Nucleus accumbens (tissue), 56 donors: ENCODE data around the gene OPALIN.

ENCODE experiments used
- DNase-seq, 56 donors: peaks; one replicate each; lab custom pipeline; 2025; lab: John Stamatoyannopoulos, UW

Gene OPALIN

DNA sequence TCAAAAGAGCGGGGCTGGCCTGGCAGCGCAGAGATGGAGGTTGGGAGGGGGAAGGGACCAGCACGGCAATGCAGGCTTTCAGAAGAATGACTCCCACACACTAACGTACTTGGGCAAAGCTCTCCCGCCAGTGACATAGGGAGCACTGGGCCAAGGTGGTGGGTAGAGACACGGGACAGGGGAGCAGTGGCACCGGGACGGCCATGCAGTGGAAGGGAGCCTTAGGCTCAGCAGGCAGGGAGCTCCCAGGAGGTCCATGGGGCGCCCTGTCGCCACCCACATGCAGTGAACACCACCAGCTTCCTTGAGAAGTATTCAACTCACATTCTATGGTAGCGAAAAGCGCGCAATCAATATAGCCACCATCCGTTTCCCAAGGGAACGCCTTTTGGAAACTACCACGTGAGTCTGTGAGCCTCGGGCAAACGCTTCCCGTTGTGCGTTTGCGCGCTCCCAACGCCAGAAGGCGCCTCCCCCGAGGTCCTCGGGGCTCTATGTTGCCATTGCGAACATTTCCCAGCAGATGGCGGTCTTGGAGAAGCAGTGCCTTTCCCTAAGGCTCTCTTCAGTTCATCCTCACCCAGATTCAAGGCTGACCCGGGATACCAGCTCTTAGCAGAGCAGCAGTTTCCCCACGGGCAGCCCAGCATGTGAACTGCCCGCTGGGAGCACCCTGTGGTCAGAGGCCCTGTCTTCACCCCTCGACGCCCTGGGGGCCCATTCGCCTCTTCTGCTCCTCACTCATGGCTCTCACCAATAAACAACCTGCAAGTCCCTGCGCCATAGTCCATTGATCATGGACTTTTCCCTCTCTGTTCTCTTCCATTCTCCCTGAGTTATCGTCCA lies 16.4 kb upstream of the OPALIN start:
- DNase-seq, result peak; percentile 17 to 96 (median 84)

DNA sequence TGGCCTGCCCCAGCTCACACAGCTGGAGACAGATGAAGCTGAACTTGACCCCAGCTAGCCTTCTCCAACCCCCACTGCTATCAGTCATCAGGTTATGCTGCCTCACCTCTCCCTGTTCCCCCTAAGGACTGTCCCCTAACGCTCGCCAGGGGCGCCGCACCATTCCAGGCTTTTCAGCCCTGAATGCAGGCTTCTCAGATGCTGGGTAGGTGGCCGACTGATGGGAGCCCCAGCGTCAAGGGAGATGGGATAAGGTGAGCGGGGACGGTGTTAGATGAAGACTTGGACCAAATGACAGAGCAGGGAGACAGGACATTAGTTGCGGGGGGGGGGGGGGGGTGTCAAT lies 15.8 kb upstream of the OPALIN start:
- peak in 10 of 56 donors; percentile 20 to 55 (median 39) for DNase-seq

DNA sequence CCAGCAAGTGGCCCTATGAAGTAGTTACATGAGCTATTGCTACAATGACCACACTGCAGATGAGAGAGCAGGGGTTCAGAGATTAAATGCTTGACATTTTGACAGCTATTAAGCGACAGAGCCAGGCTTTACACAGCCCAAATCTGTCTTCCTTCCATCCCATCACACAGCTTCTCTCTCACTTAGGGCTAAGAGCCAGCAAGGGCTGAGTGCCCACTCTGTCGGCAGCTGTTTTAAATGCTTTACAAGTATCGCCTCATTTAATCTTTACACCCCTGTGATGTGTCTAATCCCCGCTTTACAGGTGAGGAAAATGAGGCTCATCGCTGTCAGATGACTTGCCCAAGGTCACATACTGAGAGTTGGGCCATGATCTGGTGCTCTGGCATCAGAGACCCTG lies 15.2 kb upstream of the OPALIN start:
- DNase-seq, result no peak

DNA sequence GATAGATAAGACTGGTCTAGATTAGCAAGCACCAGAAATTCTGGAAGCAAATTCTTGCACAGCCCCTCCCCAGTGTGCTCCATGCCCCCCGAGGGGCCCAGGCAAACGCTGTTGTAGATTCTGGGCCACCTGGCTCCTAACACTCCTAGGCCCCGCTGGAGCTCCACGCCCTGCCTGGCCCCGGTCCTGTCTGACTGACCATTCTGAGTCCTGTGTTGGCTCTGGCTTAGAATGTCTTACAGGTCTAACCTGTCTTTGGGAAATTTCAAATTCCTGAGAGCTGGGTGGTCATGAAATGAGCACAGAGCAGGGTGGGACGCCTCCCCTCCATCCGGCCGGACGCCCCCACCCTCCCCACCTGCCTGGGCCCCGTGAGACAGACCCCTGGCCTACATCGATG lies 12.6 kb upstream of the OPALIN start:
- DNase-seq, result no peak

DNA sequence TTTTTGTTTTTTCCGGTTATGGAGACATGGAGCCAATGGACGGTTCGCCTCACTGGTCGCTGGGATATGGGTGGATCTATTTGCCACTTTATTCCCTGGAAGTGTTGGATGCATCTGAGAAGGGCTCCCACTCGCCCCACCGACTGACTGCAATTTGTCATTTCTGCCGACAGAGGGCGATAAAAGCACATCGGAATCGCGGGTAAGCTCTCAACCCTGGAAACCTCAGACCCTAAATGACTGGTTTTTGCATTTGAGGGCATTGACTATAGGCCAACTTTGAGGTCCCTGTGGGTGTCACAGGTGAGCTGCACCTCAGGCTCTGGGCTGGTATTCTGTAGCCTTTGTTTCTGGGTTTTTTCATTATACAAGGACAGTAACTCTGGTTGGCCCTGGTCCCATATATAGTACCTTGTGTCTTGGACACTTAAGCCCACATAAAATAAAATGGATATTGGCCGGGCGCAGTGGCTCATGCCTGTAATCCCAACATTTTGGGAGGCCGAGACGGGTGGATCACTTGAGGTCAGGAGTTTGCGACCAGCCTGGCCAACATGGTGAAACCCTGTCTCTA lies 11.9 kb upstream of the OPALIN start:
- peak in 39 of 56 donors; percentile 9 to 73 (median 30) for DNase-seq

DNA sequence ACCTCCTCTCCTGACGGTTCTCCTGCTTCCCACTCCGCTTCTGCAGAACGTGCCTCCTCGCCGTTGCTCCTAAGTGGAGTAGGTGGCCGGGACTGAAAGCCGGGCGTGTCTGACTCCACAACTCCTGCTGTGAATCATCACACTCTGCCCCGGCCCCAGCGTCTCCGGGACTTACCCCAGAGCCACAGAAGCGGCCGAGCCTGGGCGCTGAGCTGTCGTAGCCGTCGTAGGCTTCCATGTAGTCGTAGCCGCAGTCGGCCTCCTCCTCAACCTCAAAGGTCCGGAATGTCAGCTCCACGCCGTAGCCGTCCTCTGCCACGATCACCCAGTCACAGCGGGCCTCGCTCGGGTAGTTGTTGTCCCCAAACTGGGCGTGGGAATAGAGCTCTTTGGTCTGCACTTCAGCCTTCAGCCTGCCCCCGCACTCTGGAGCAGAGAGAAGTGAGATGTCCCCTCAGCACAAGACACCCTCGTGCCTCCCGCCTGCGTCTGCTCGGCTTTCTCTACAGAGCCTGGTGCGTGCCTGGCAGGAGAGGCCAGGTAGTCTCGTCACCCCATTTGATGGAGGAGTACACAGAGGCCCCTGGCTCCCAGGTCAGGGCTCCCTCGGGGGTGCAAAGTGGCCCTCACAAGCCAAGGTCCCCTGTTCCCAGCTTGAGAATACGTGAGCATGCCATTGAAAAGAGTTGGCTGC lies 11.2 kb upstream of the OPALIN start:
- DNase-seq, result peak in 3 of 56 donors; percentile 6 to 31 (median 8)

DNA sequence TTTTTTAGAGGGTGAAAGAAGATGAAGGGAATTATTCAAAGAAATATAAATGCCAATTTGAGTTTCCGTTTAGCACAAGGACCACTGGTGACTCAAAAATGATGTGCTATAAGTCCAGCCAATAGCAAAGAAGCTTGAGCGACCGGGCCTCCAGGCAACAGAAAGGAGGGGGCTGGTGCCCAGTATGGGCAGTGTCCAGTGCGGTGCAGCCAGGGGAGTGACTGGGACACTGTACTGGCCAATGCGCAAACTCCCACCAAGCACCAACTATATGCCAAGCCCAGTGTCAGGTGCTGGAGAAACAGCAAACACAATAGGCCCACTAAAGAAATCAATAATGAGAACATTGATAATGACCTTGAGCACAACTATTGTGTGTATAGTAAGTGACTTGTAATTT lies 10.2 kb upstream of the OPALIN start:
- DNase-seq, result peak in 4 of 56 donors; percentile 9 to 27 (median 20)

DNA sequence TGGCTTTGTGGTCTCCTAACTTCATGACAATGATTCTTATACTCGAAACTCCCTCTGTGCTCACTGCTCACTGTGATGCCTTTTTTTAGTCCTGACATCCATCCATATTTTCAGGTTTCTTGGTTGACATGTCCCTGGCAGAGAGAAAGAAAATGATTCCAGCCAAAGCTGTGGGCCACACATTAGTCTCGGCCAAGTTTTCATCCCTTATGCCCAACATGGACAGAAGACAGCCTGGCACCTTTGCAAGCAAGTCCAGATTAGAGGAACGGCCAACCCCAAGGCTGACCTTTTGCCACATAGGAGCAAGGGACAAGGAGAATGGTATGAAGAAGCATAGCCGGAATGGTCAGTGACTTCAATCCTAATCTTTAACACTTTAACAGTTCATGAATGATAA lies 8.7 kb upstream of the OPALIN start:
- DNase-seq, result no peak

DNA sequence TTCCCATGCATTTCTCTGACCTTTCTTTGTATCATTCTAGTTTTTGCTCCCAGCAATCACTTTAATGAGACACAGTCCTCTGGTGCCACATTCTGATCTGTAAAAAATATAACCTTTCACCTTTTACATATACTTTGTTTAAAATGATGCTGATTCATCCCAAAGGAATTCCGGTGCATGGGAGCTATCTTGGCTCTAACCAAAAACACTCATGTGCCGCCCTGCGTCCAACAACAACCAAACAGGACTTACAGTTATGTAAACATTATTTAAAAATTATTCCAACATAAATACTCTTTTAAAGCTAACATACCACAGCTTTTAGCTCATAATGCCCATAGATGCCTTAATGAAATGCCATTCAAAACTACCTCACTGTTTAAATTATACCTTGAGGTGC lies 7.7 kb upstream of the OPALIN start:
- DNase-seq, result no peak

DNA sequence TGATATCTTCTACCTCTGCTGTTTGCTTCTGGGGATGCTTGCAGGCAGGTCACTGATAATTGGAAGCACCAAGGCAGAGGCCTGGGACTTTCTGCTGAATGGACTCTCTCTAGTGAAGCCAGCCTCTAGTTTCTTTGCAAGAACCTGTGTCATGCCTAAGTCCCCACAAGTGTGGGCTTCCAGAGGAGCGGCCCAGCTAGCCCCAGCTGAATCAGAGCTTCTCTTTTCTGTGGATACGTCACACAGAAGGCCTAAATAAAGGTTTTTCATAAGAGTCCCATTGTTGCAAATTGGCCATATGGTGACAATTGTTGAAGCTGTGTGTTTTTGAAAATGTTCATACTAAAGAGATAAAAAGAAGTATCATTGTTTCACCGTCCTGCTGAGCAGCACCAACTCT lies 6.8 kb upstream of the OPALIN start:
- peak in 15 of 56 donors; percentile 12 to 43 (median 25) for DNase-seq

DNA sequence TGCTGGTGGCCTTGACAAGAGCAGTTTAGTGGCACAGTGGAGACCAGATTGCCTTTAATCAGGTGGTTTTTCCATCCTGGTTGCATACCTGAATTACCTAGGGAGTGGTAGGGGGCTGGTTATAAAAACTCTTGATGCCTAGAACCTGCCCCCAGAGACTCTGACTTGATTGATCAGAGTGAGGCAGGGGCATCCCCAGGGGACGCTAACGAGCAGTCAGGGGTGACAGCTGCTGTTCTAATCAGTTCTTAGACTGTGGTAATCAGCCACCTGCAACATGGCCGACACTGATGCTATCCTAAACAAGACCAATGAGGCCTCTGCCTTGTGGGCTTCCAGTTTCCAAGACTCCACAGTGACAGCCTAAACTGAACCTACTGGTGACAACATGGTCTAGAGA lies 2.0 kb upstream of the OPALIN start:
- DNase-seq, result no peak

DNA sequence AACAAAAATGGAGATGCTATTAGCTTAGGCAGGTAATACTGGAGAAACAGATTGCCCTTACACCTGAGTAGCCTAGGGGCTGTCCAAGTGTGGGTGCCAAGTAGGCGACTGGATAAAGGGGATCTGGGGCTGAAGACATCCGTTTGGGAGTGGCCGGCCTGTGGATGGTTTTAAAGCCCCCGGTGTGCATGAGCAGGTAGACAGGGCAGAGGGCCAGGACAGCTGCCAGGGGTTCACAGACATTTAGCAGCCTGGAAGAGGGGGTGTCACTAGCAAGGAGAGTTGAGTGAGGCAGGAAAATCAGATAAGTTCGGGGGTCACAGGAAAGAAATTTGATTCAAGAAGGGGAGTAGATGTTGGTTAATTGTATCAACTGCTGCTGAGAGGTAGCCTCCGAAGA lies 1.5 kb upstream of the OPALIN start:
- DNase-seq, result no peak

DNA sequence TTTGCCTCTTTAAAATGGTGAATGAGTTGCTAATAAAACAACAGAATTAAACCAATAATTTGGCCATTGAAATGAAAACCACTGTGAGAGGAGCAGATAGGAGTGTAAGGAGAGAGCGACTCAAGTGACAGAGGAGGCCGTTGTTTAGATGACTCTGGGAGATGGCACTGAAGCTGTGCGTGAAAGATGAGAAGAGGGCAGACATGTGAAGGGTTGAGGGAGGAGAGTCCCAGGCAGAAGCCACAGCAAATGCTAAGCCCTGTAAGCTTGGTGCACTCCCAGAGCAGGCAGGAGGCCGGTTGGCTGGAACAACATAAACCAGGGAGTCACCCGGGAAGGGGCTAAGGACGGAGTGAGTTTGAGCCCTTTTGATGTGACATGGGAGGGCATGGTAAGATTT lies 814 bp upstream of the OPALIN start:
- DNase-seq, result peak in 4 of 56 donors; percentile 17 to 49 (median 32)

DNA sequence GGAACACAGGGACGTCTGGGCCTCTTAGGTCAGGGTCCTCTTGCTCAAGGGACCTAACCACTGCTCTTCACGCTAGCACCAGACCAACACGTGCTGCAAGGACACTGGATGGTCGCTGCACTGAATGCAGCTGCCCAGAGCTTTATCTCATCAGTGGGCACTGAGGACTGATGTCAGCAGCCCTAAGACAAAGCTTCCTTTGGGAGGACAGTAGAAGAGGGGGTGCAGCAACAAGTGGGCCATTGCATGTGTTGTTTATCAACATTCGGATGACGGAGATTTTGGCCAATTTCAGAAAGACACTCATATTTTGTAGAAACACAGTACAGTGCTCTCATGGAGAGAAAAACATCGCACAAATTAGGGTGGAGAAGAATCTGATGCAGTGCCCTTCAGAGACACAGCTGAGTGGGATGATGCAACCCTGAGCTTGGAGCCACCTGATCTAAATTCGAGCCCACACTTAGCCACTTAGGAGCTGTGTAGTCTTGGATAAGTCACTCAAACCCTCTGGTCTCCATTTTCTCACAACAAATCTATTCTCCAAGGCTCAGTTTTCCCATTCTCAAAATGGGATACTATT lies 1.7 kb downstream of the OPALIN start:
- peak in 49 of 56 donors; percentile 31 to 92 (median 73) for DNase-seq

DNA sequence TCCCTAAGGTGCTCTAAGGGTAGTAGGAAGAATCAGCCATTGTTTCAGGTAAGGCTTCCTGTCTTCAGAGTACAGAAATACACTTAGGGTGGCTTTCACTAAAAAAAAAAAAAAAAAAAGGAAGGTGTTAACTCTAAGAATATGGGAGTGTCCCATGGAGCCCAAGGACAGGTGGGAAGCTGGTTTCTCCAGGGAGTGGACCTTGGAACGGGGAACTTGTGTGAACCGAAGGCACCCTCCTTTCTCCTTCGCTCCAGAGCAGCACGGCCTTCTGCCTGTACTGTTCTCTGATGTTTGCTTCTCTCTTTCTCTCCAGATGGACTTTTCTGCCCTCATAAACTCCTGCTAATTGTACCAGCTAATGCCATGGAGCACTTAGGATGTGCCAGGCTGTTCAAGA lies 6.2 kb downstream of the OPALIN start:
- no peak for DNase-seq

DNA sequence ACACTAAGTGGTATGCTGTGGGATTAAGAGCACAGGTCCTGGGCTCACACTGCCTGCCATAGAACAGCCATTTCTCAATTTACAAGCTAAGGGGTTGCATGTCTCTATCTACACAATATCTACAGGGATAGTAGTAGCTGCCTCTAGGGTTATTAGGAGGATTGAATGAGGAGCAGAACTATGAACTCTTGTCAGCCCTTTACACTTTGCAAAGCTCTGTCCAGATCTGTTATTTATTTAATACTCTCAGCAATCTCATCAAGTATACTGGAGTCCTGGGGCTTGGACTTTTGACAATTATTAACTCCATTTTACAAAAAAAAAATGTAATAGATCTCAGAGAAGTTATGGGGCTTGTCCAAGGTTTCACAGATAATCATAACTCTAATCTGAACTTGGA lies 6.8 kb downstream of the OPALIN start:
- no peak for DNase-seq

DNA sequence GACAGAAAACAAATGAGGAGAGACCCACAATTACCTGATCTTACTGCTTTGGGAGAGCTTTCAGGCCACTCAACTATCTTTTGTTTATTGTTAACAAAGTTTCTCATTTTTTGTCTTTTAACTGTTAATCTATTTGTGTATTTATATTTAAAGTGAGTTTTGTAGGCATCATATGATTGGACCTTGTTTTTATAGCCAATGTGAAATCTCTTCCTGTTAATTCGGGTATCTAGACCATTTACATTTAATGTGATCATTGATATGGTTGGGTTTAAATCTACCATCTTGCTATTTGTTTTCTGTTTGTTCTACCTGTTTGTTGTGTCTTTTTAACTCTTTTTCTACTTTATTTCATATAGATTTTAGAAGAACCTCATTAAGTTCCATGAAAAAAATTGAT lies 12.5 kb downstream of the OPALIN start:
- DNase-seq, result no peak

DNA sequence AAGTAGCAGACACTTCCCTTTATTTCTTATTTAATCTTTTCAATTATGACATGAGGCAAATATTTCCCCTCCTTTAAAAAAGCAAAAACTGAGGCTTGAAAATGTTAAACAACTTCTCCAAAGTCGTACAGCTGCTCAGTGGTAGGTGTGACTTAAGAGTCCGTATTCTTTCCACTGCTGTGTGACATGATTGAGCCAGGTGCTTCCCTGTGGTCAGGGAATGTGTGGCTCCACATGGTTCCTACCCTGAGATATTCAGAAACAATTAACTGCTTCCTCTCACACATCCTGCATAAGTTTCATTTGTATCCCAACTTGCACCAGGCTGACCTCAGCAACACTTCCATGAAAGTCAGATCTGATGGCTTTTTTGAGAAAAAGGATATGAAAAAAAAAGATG lies 13.6 kb downstream of the OPALIN start:
- no peak for DNase-seq

DNA sequence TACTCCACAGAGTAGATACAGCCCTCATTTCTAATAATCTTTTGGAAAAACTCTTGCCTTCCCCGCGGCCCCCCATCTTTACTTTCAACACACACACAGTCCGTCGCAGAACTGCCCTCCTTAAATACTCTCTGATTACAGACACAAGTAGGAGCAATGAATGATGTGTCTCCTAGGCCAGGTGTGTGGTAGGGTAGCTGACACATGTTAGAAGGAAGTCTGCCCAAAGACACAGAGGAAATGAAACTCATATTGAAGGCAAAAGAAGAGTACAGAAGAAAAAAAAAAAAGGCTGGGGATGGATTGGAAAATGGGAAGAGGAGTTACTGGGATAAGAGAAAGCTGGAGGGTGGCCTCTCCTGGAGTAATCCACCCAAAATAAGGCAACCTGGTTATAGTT lies 14.6 kb downstream of the OPALIN start:
- no peak for DNase-seq

DNA sequence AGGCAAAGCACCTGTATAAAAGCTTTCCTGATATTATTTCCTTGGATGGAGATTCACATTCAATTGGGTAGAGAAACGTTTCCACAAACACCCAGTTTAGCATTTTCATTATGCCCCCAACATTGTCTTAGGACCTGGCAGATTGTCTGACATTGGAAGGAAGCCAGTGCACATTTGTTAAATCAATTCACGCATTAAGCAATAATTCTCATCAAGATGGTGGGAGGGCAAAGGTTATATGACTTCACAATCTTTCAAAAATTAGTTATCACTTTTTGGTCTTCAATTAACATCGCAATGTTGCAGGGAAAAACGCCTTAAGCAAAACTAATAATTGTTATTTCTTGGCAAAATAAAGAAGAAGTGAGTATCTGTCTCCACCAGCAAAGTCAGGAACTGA lies 16.4 kb downstream of the OPALIN start:
- DNase-seq, result no peak
